ENCODE data around the gene GGT1. TPM values are rescaled to one million over a fixed set of nuclear protein-coding genes. Genes with fewer than 3 reads are reported as not detected.
A peak's percentile ranks its signal among the peaks of the same experiment; 100 is the strongest.
"Not testable (repeated sequence)": the region's sequence is repeated elsewhere in the genome, so short reads cannot be mapped to it uniquely, and the experiment has no call there.

GGT1 gene
- total RNA-seq (2014; rRNA removed; shearing (Covaris generic)) (4.5 and 7.4 TPM in 2 replicates), polyA plus RNA-seq (2016; fragmentation: Nextera tagmentation; extraction: Ambion mirVana) (6.4 and 6.6 TPM in 2 replicates)
- long read RNA-seq, partial matches to known transcripts, result 0 of 1 reads
- long read RNA-seq, other reads (novel, unspliced or antisense), result 0 of 1 reads

DNA sequence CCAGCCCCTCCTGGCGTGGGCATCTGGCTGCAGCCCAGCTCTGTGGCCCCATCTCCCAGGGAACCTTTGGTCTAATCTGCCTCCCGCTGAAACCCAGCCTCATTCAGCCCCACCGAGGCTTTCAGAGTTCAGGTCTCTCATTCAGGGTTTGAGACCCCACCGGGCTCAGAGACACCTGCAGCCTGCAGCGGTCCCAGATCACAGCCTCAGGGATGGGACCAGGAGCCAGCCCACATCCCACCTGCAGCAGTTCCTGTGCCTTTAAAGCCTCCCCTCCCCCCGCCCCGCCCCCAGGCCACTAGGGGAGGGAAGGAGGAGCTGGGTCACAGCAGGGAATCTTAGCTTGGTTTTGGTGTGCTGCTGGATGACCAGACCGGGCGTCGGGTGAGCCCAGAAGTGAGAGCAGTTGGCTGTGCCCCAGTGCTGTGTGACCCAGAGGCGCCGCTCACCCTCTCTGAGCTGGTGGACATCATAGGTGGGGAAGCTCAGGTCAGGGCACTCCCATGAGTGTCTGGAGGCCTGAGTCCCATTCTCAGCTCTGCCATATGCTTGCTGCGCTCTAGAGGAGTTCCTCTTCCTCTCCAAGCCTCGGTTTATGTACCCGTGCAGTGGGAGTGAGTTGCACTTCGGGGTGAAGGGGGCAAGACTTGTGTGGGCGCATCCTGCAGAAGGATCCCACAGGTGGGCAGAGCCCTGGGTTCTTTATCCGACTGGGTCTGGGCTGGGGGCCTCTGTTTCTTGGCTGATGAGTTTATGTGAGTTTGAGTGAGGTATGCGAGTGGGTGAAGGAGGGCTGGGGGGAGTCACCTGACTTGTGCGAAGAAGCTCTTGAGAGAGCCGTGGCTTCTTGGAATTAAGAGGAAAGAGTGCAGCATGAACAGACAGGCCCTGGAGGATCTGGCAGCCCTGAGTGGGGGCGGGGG, at the start of gene GGT1:
GGT1 (plus strand) TSS at position 347 of the 923 bp plus-strand sequence. CDS start 7,889 bp downstream, outside the sequence.
- H3K79me2 ChIP-seq (replicated peaks; ENCODE audit: insufficient read depth); H3K4me1 ChIP-seq (ENCODE audit: insufficient read depth); H3K27me3 Mint-ChIP-seq (ENCODE audit: insufficient read depth, low read depth, poor library complexity); H3K36me3 Mint-ChIP-seq (ENCODE audit: low read depth); H3K9me3 Mint-ChIP-seq; H3K27ac Mint-ChIP-seq; H3K36me3 ChIP-seq (ENCODE audit: insufficient read depth); H3F3A ChIP-seq (replicated peaks; ENCODE audit: low read depth); H3K27me3 ChIP-seq (ENCODE audit: insufficient read depth); H3K4me3 ChIP-seq; H3K9me2 ChIP-seq (ENCODE audit: insufficient read depth); H2AFZ ChIP-seq; H3K27ac ChIP-seq (ENCODE audit: low read depth); H4K20me1 ChIP-seq (replicated peaks; ENCODE audit: insufficient read depth); DNase-seq (ENCODE audit: low spot score): not testable (repeated sequence)
- peak within 1 kb of the TSS; percentile 58; the same call in 1 of the 2 replicates for H3K4me2 ChIP-seq
- Mint-ChIP-seq H3K4me1 (peaks cover 27% of the 10 kb centered on the region), H3K4me3 (peak within 1 kb of the TSS; percentile 3; the same call in 1 of the 3 replicates)
- ATAC-seq, result peak; percentile 17

DNA sequence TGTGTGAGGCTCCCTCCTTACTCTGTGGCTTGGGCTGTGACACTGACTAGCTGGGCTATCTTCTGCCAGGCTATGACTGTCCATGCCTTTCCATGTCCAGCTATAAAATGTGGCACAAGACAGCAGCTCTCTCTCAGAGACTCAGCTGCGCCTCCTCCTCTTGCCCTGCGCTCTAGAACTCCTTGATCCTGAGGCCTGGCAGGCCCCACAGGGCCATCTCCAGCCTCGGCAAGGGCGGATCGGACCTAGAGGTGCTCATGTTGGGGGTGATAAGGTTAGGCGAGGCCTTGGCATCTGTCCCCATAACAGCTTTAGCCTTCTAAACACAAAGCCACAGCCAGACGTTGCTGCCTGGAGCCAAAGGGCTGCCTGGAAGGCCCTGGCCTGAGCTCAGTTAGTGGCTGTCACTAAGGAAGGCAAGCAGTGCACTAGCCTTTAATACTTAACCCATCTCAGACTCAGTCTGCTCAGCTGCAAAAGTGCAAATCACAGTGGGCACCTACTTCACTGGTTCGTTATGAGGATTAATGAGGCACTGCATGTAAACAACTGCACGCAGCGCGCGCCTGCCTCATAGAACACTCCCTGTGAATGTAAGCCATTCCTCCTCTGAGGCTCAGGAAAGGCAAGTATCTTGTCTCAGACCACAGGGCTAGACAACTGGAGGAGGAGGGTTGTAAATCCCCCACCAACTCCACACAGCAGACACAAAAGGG, 49.2 kb upstream of the GGT1 start:
- H3K4me2 ChIP-seq, result peak overlapping the region; percentile 86
- no peak overlapping the region for H3K27ac ChIP-seq (ENCODE audit: low read depth)
- peaks cover 13% of the 10 kb centered on the region for H3K36me3 ChIP-seq (ENCODE audit: insufficient read depth)
- H3K4me1 ChIP-seq (ENCODE audit: insufficient read depth), result peaks cover 18% of the 10 kb centered on the region
- TF ChIP-seq POLR2AphosphoS5 (IDR thresholded peaks at IDR 0.05; ENCODE audit: low read depth) (no peak), ZNF114 (CRISPR knock-in tag; IDR thresholded peaks at IDR 0.05) (no peak), EZH2phosphoT487 (IDR thresholded peaks at IDR 0.05; ENCODE audit: unreplicated experiment) (no peak)
- TF ChIP-seq, protein P1, sequence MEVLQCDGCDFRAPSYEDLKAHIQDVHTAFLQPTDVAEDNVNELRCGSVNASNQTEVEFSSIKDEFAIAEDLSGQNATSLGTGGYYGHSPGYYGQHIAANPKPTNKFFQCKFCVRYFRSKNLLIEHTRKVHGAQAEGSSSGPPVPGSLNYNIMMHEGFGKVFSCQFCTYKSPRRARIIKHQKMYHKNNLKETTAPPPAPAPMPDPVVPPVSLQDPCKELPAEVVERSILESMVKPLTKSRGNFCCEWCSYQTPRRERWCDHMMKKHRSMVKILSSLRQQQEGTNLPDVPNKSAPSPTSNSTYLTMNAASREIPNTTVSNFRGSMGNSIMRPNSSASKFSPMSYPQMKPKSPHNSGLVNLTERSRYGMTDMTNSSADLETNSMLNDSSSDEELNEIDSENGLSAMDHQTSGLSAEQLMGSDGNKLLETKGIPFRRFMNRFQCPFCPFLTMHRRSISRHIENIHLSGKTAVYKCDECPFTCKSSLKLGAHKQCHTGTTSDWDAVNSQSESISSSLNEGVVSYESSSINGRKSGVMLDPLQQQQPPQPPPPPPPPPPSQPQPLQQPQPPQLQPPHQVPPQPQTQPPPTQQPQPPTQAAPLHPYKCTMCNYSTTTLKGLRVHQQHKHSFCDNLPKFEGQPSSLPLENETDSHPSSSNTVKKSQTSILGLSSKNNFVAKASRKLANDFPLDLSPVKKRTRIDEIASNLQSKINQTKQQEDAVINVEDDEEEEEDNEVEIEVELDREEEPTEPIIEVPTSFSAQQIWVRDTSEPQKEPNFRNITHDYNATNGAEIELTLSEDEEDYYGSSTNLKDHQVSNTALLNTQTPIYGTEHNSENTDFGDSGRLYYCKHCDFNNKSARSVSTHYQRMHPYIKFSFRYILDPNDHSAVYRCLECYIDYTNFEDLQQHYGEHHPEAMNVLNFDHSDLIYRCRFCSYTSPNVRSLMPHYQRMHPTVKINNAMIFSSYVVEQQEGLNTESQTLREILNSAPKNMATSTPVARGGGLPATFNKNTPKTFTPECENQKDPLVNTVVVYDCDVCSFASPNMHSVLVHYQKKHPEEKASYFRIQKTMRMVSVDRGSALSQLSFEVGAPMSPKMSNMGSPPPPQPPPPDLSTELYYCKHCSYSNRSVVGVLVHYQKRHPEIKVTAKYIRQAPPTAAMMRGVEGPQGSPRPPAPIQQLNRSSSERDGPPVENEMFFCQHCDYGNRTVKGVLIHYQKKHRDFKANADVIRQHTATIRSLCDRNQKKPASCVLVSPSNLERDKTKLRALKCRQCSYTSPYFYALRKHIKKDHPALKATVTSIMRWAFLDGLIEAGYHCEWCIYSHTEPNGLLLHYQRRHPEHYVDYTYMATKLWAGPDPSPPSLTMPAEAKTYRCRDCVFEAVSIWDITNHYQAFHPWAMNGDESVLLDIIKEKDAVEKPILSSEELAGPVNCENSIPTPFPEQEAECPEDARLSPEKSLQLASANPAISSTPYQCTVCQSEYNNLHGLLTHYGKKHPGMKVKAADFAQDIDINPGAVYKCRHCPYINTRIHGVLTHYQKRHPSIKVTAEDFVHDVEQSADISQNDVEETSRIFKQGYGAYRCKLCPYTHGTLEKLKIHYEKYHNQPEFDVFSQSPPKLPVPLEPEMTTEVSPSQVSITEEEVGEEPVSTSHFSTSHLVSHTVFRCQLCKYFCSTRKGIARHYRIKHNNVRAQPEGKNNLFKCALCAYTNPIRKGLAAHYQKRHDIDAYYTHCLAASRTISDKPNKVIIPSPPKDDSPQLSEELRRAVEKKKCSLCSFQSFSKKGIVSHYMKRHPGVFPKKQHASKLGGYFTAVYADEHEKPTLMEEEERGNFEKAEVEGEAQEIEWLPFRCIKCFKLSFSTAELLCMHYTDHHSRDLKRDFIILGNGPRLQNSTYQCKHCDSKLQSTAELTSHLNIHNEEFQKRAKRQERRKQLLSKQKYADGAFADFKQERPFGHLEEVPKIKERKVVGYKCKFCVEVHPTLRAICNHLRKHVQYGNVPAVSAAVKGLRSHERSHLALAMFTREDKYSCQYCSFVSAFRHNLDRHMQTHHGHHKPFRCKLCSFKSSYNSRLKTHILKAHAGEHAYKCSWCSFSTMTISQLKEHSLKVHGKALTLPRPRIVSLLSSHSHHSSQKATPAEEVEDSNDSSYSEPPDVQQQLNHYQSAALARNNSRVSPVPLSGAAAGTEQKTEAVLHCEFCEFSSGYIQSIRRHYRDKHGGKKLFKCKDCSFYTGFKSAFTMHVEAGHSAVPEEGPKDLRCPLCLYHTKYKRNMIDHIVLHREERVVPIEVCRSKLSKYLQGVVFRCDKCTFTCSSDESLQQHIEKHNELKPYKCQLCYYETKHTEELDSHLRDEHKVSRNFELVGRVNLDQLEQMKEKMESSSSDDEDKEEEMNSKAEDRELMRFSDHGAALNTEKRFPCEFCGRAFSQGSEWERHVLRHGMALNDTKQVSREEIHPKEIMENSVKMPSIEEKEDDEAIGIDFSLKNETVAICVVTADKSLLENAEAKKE (CRISPR knock-in tag; IDR thresholded peaks at IDR 0.05), result no peak
- TF ChIP-seq, protein P2, sequence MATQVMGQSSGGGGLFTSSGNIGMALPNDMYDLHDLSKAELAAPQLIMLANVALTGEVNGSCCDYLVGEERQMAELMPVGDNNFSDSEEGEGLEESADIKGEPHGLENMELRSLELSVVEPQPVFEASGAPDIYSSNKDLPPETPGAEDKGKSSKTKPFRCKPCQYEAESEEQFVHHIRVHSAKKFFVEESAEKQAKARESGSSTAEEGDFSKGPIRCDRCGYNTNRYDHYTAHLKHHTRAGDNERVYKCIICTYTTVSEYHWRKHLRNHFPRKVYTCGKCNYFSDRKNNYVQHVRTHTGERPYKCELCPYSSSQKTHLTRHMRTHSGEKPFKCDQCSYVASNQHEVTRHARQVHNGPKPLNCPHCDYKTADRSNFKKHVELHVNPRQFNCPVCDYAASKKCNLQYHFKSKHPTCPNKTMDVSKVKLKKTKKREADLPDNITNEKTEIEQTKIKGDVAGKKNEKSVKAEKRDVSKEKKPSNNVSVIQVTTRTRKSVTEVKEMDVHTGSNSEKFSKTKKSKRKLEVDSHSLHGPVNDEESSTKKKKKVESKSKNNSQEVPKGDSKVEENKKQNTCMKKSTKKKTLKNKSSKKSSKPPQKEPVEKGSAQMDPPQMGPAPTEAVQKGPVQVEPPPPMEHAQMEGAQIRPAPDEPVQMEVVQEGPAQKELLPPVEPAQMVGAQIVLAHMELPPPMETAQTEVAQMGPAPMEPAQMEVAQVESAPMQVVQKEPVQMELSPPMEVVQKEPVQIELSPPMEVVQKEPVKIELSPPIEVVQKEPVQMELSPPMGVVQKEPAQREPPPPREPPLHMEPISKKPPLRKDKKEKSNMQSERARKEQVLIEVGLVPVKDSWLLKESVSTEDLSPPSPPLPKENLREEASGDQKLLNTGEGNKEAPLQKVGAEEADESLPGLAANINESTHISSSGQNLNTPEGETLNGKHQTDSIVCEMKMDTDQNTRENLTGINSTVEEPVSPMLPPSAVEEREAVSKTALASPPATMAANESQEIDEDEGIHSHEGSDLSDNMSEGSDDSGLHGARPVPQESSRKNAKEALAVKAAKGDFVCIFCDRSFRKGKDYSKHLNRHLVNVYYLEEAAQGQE (IDR thresholded peaks at IDR 0.05; ENCODE audit: unreplicated experiment), result no peak
- H3K4me3 Mint-ChIP-seq, result peak overlapping the region; percentile 98
- H3K27ac Mint-ChIP-seq, result peak overlapping the region; percentile 95; the same call in 1 of the 2 replicates
- H3K9me3 Mint-ChIP-seq, result peaks cover 2% of the 10 kb centered on the region; the same call in 1 of the 3 replicates
- H3K9me2 ChIP-seq (ENCODE audit: insufficient read depth), result no peaks in the 10 kb centered on the region
- peaks cover 74% of the 10 kb centered on the region for H3K79me2 ChIP-seq (replicated peaks; ENCODE audit: insufficient read depth)
- ATAC-seq, result no peak
- H3K27me3 ChIP-seq (ENCODE audit: insufficient read depth), result no peaks in the 10 kb centered on the region
- H3F3A ChIP-seq (replicated peaks; ENCODE audit: low read depth), result peaks cover 5% of the 10 kb centered on the region; the same call in 1 of the 2 replicates
- peaks cover 29% of the 10 kb centered on the region for H3K36me3 Mint-ChIP-seq (ENCODE audit: low read depth)
- H3K27me3 Mint-ChIP-seq (ENCODE audit: insufficient read depth, low read depth, poor library complexity), result peaks cover 6% of the 10 kb centered on the region
- peaks cover 25% of the 10 kb centered on the region for H3K4me1 Mint-ChIP-seq
- no peak for DNase-seq (ENCODE audit: low spot score)
- no peak overlapping the region for H2AFZ ChIP-seq
- peaks cover 38% of the 10 kb centered on the region for H4K20me1 ChIP-seq (replicated peaks; ENCODE audit: insufficient read depth)
- peak overlapping the region; percentile 99 for H3K4me3 ChIP-seq
